Sigmoid colon (tissue), 7 donors: Measurements from ENCODE around the gene KCNJ3. TPM values are rescaled to one million over a fixed set of nuclear protein-coding genes. Genes with fewer than 3 reads are reported as not detected.

Experiments
- DNase-seq: peaks from one replicate; pipeline ENCODE4 v3.0.0-alpha.2; 2019
- H3K27ac ChIP-seq, 4 donors: fragments of 200-600 bp; sonication (generic); one replicate each; pipeline ENCODE4 v1.5.1; 2016 to 2019; ENCODE audit warnings: mild to moderate bottlenecking in 1 of 4
- H3K27me3 ChIP-seq, 3 donors: fragments of 200-600 bp; sonication (generic); one replicate each; pipeline ENCODE4 v1.5.1; 2019; ENCODE audit warnings: mild to moderate bottlenecking in 1 of 3
- H3K36me3 ChIP-seq, 4 donors: fragments of 200-600 bp; sonication (generic); one replicate each; pipeline ENCODE4 v1.5.1; 2016 to 2019
- H3K4me1 ChIP-seq, 4 donors: fragments of 200-600 bp; sonication (generic); one replicate each; pipeline ENCODE4 v1.5.1; 2017 to 2019
- H3K4me3 ChIP-seq, 4 donors: fragments of 200-600 bp; sonication (generic); one replicate each; pipeline ENCODE4 v1.5.1; 2017 to 2019; ENCODE audit warnings: mild to moderate bottlenecking in 2 of 4, moderate library complexity in 1 of 4
- H3K9me3 ChIP-seq, 4 donors: fragments of 200-600 bp in 3 of 4; sonication (generic) in 3 of 4; one replicate each; pipeline versions ENCODE4 v1.5.1 to v1.6.1; 2013 to 2019
- EP300 ChIP-seq, 4 donors: sonication (generic); formaldehyde crosslinking; IDR thresholded peaks; one replicate each; pipeline ENCODE4 v1.6.1; 2017; ENCODE audit warnings: antibody characterized with exemption in 4 of 4
- POLR2A ChIP-seq, 2 donors: fragments of 450-650 bp; IDR thresholded peaks; one replicate each; pipeline ENCODE4 v1.6.1; 2016; ENCODE audit warnings: antibody characterized with exemption in 2 of 2, mild to moderate bottlenecking in 2 of 2, moderate library complexity in 2 of 2
- POLR2AphosphoS5 ChIP-seq, 4 donors: sonication (generic); formaldehyde crosslinking; IDR thresholded peaks; one replicate each; pipeline ENCODE4 v1.6.1; 2017; ENCODE audit warnings: antibody characterized with exemption in 4 of 4
- WGBS, 2 donors: extraction: QIAGEN DNeasy Blood & Tissue Kit; methylation state at CpG; one replicate each; pipeline ENCODE4 v1.1.7; 2013; 5-methylcytosine and 5-hydroxymethylcytosine counted together
- intact Hi-C: fragments of 100-400 bp; cut with DNase I; formaldehyde crosslinking; loops from one replicate; pipeline ENCODE4 v1.15.1; 2023
- polyA plus RNA-seq, 3 donors: library from polyadenylated mRNA; stranded (reverse); fragments of 200-250 nt; gene quantifications; one replicate each; pipeline ENCODE4 v1.2.3, GENCODE V29; 2013
- total RNA-seq, 4 donors: library from RNA; depleted of rRNA; stranded (reverse); fragments of >200 nt; gene quantifications; one replicate each; pipeline ENCODE4 v1.1.0, GENCODE V29; 2016
- TF ChIP-seq, protein P1 (sequence below), 4 experiments: fragments of 450-650 bp in 3 of 4; fragments of 200-600 bp in 1 of 4; IDR thresholded peaks; one replicate each; pipeline ENCODE4 v1.5.1; 2016 to 2019; ENCODE audit warnings: antibody characterized with exemption in 4 of 4, mild to moderate bottlenecking in 3 of 4, moderate library complexity in 2 of 4
- donor health status: healthy with polysubstance abuse.
- donor health status: Bipolar disorder and iron deficiency.
- donor health status: healthy.

The KCNJ3 gene, protein sequence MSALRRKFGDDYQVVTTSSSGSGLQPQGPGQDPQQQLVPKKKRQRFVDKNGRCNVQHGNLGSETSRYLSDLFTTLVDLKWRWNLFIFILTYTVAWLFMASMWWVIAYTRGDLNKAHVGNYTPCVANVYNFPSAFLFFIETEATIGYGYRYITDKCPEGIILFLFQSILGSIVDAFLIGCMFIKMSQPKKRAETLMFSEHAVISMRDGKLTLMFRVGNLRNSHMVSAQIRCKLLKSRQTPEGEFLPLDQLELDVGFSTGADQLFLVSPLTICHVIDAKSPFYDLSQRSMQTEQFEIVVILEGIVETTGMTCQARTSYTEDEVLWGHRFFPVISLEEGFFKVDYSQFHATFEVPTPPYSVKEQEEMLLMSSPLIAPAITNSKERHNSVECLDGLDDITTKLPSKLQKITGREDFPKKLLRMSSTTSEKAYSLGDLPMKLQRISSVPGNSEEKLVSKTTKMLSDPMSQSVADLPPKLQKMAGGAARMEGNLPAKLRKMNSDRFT
- total RNA-seq (under 1 TPM; under 0.01 to 0.28 (median 0.15) TPM), polyA plus RNA-seq (under 1 TPM; 0.15 to 0.60 (median 0.23) TPM)

DNA sequence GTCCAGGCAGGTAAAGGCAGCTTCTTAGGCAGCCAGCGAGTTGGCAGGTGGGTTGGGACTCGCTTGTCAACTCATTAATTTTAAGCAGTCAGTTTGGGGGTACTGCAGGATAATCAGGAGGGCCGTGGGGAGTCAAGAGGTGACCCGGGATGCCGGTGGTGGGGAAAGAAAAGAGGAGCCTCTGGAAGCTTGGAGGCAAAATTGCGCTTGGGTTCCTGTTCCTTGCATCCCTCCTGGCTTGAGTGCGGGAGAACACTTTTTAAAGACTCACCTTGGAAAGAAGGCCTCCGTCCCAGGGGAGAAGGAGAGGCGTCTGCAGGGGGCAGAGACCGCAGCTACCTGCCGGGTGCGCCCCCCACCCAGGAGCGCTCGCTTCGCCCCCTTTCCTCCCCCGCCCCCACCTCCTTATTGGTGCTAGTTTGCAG lies at the start of gene KCNJ3:
KCNJ3 (plus strand) TSS at position 400 of the 425 bp plus-strand sequence. CDS start 81 bp downstream, outside the sequence.
- WGBS, 2 donors = 0 to 2% methylated on average over 16 of the region's 16 CpGs
- DNase-seq = no peak
- H3K27me3 ChIP-seq = peaks cover 15 to 35% (median 27%) of the 10 kb centered on the region in 3 donors
- H3K27ac ChIP-seq = no peak within 1 kb of the TSS
- no peaks in the 10 kb centered on the region for H3K36me3 ChIP-seq
- intact Hi-C loops = no loop called here
- TF ChIP-seq, protein P1, sequence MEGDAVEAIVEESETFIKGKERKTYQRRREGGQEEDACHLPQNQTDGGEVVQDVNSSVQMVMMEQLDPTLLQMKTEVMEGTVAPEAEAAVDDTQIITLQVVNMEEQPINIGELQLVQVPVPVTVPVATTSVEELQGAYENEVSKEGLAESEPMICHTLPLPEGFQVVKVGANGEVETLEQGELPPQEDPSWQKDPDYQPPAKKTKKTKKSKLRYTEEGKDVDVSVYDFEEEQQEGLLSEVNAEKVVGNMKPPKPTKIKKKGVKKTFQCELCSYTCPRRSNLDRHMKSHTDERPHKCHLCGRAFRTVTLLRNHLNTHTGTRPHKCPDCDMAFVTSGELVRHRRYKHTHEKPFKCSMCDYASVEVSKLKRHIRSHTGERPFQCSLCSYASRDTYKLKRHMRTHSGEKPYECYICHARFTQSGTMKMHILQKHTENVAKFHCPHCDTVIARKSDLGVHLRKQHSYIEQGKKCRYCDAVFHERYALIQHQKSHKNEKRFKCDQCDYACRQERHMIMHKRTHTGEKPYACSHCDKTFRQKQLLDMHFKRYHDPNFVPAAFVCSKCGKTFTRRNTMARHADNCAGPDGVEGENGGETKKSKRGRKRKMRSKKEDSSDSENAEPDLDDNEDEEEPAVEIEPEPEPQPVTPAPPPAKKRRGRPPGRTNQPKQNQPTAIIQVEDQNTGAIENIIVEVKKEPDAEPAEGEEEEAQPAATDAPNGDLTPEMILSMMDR (IDR thresholded peaks at IDR 0.05) = no peak
- TF ChIP-seq POLR2A (IDR thresholded peaks at IDR 0.05) (no peak), POLR2AphosphoS5 (IDR thresholded peaks at IDR 0.05) (no peak), EP300 (IDR thresholded peaks at IDR 0.05) (no peak)
- H3K4me3 ChIP-seq = peak within 1 kb of the TSS in 3 of 4 donors; percentile 34 to 40 (median 40)
- peaks cover 0 to 25% (median 19%) of the 10 kb centered on the region in 4 donors for H3K4me1 ChIP-seq
- no peaks in the 10 kb centered on the region for H3K9me3 ChIP-seq

DNA sequence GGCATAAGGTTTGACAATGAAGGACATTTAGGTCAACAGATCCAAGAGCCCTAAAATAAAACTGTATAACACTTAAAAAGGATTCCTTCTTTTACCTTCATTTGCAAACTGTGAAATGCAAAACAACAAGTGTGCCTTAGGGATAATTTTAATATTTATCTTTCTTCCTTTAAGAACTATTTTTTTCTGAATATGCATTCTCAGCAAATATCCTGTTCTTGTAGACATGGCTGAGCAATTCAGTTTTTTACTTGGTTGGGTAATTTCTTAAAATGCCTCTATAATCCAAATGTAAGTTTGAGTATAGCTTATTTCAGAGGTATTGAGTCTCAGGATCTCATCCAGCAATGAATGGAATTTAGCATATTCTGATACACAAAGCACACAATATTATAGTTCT lies 43.0 kb upstream of the KCNJ3 start:
- H3K4me1 ChIP-seq = no peaks in the 10 kb centered on the region
- H3K4me3 ChIP-seq = no peak overlapping the region
- no peaks in the 10 kb centered on the region for H3K27me3 ChIP-seq
- H3K9me3 ChIP-seq = no peaks in the 10 kb centered on the region
- TF ChIP-seq EP300 (IDR thresholded peaks at IDR 0.05) (no peak), POLR2AphosphoS5 (IDR thresholded peaks at IDR 0.05) (no peak), POLR2A (IDR thresholded peaks at IDR 0.05) (no peak)
- TF ChIP-seq, protein P1 (IDR thresholded peaks at IDR 0.05) = no peak
- no peak overlapping the region for H3K27ac ChIP-seq
- no peaks in the 10 kb centered on the region for H3K36me3 ChIP-seq
- no peak for DNase-seq
- intact Hi-C loops = no loop called here

DNA sequence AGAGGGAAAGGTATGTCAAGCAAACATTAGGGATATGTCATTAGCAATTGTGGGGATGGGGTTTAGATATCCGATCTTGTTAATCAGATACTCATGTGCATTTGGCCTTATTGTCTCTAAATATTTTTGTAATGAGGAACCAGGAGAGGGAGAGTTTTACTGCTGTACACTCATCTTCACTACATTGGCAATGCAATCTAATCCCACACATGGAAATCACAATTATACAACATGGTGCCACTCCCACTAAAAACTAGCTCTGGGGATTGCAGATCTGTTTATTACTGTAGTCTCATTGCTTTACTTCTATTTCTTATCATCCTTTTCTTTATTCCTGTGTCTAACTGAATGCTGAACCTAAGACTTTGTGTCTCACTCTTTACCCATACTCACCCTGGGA lies 39.6 kb upstream of the KCNJ3 start:
- no peak overlapping the region for H3K27ac ChIP-seq
- intact Hi-C loops = no loop called here
- no peaks in the 10 kb centered on the region for H3K4me1 ChIP-seq
- no peak overlapping the region for H3K4me3 ChIP-seq
- H3K27me3 ChIP-seq = no peaks in the 10 kb centered on the region
- TF ChIP-seq EP300 (IDR thresholded peaks at IDR 0.05) = no peak
- no peak for TF ChIP-seq POLR2A (IDR thresholded peaks at IDR 0.05)
- TF ChIP-seq, protein P1 (IDR thresholded peaks at IDR 0.05) = no peak
- no peak for TF ChIP-seq POLR2AphosphoS5 (IDR thresholded peaks at IDR 0.05)
- H3K36me3 ChIP-seq = no peaks in the 10 kb centered on the region
- no peaks in the 10 kb centered on the region for H3K9me3 ChIP-seq
- no peak for DNase-seq
- 92 to 93% methylated on average over 1 of the region's 1 CpG for WGBS, 2 donors

DNA sequence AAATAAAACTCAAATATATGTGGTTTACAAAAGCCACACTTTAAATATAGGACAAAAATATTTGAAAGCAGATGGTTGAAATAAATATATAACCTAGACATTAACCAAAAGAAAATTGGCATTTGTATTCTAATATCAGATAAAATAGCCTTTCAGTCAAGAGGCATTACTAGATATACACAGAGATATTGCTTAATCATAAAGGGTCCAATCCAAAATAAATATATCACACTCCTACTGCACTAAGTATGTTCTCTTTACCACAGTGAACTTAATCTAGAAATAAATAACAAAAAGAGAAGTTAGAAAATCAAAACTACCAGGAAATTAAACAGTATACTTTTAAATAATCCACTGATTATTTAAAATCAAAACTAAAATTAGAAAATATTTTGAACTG lies 34.2 kb upstream of the KCNJ3 start:
- no peak for DNase-seq
- no peak overlapping the region for H3K4me3 ChIP-seq
- intact Hi-C loops = no loop called here
- H3K27me3 ChIP-seq = no peaks in the 10 kb centered on the region
- H3K27ac ChIP-seq = no peak overlapping the region
- H3K36me3 ChIP-seq = no peaks in the 10 kb centered on the region
- TF ChIP-seq EP300 (IDR thresholded peaks at IDR 0.05) = no peak
- no peak for TF ChIP-seq POLR2A (IDR thresholded peaks at IDR 0.05)
- TF ChIP-seq POLR2AphosphoS5 (IDR thresholded peaks at IDR 0.05) = no peak
- TF ChIP-seq, protein P1 (IDR thresholded peaks at IDR 0.05) = no peak
- no peaks in the 10 kb centered on the region for H3K9me3 ChIP-seq
- no peaks in the 10 kb centered on the region for H3K4me1 ChIP-seq
